ENCODE data around the gene PLEKHA8. TPM values are rescaled to one million over a fixed set of nuclear protein-coding genes. Genes with fewer than 3 reads are reported as not detected.

The PLEKHA8 gene
- total RNA-seq, 1 donor from 2014 or later, result 13.1 TPM

GRCh38 chr7:30168835-30169573 is 140.8 kb downstream of the PLEKHA8 start:
- DNase-seq (ENCODE audit: low spot score), result no peak

GRCh38 chr7:30169579-30169978 is 141.4 kb downstream of the PLEKHA8 start:
- no peak for DNase-seq (ENCODE audit: low spot score)

- DNase-seq (ENCODE audit: low spot score), result no peak
Observed at GRCh38 chr7:30170476-30171205, 142.4 kb downstream of the PLEKHA8 start.

GRCh38 chr7:30171766-30172447 is 143.7 kb downstream of the PLEKHA8 start:
- DNase-seq (ENCODE audit: low spot score), result no peak

GRCh38 chr7:30172451-30172850 is 144.2 kb downstream of the PLEKHA8 start:
- no peak for DNase-seq (ENCODE audit: low spot score)

GRCh38 chr7:30173058-30173897 is 145.1 kb downstream of the PLEKHA8 start:
- peak; percentile 77 for DNase-seq (ENCODE audit: low spot score)

- DNase-seq (ENCODE audit: low spot score), result no peak
Observed at GRCh38 chr7:30175180-30175579, 147.0 kb downstream of the PLEKHA8 start.

GRCh38 chr7:30175636-30176147 is 147.5 kb downstream of the PLEKHA8 start:
- no peak for DNase-seq (ENCODE audit: low spot score)

GRCh38 chr7:30176463-30177109 is 148.4 kb downstream of the PLEKHA8 start:
- no peak for DNase-seq (ENCODE audit: low spot score)

GRCh38 chr7:30177186-30177585 is 149.0 kb downstream of the PLEKHA8 start:
- DNase-seq (ENCODE audit: low spot score), result no peak

- DNase-seq (ENCODE audit: low spot score), result no peak
Observed at GRCh38 chr7:30177965-30178364, 149.8 kb downstream of the PLEKHA8 start.

- no peak for DNase-seq (ENCODE audit: low spot score)
Observed at GRCh38 chr7:30178748-30179436, 150.7 kb downstream of the PLEKHA8 start.

Other genes starting within 250 kb of the PLEKHA8 start
- 2.3 TPM for gene WIPF3, start 221.9 kb upstream of the PLEKHA8 start, total RNA-seq
- gene SCRN1, start 38.6 kb upstream of the PLEKHA8 start, total RNA-seq, result 61.2 TPM
- 22.6 TPM for gene FKBP14, start 1.7 kb upstream of the PLEKHA8 start, total RNA-seq
- gene MTURN, start 106.6 kb downstream of the PLEKHA8 start, total RNA-seq, result 27.7 TPM